HG03342 (cell line): Measurements from ENCODE around the gene MEGF11.
"Not testable (repeated sequence)": the region's sequence is repeated elsewhere in the genome, so short reads cannot be mapped to it uniquely, and the experiment has no call there.

ENCODE experiments used
- ATAC-seq: cut with Tn5 transposase; IDR thresholded peaks from one replicate; pipeline ENCODE4 v1.9.1; 2021; ENCODE audit warnings: mild to moderate bottlenecking, moderate library complexity; ENCODE audit not compliant: unreplicated experiment

Gene MEGF11

DNA sequence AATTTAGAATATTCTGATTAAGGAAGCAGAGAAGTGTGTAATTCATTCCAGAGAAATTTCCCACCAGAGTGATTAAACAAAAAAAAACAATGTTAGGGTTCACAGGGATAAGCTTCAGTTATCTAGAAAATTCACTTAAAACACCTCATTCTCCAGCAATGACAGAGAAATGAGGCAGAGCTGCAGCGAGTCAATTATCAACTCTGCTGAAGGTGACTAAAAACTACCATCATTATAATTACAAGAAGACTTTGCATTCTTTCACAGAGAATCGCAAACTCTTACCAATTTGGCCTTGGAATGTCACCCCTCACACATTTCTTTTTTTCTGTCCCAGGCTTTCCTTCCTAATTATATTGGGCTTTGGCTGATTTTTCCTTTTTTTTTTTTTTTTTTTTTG lies 267.1 kb downstream of the MEGF11 start:
- no peak for ATAC-seq

DNA sequence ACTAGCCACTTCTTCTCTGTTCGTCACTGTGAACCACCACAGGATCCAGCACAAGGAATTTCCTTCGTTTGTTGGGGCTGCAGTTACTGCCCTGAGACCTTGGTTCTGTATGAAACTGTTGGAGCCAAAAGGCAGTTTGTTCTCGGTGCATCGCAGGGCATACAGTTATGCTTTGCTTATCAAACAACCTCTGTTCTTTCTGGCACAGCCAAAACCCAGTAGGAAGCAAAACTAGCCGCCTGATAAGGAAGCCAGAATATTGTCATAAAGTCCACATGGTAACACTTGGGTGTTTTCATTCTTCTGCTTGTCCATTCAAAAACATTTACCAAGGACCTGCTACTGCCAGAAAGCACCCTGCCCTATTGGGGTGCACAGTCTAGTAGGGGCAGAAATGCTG lies 268.2 kb downstream of the MEGF11 start:
- no peak for ATAC-seq

DNA sequence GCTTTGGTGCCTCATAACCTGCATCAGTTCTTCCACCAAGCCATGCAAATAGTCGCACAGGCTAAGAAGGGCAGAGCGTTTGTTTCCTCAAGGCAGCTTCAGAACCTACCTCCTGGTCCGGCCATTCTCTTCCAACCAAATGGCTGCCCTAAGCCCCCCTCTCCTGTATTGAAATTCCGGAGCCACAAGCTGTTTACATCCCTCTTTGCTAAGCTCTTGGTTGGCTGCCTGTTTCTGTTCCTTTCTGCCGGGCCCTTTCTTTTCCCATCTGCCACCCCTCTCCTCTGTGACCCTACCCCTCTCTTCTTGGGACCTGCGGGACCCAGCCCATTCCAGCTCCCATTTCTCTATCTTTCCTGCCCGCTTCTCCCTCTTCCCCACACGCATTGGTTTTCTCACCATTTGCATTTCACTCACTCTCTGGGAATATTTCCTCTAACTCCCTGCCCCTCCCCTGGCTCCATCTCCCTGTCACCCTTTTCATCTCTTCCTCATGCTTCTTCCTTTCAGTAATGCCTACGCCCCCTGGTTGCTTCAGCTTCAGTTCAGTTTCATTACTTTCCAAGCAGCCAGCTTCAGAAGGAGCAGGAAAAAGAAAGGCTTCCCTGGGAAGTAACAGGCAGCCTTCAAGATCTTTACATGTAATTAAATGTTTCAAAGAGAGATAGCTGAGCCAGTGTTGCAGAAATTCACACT lies 270.8 kb downstream of the MEGF11 start:
- no peak for ATAC-seq

DNA sequence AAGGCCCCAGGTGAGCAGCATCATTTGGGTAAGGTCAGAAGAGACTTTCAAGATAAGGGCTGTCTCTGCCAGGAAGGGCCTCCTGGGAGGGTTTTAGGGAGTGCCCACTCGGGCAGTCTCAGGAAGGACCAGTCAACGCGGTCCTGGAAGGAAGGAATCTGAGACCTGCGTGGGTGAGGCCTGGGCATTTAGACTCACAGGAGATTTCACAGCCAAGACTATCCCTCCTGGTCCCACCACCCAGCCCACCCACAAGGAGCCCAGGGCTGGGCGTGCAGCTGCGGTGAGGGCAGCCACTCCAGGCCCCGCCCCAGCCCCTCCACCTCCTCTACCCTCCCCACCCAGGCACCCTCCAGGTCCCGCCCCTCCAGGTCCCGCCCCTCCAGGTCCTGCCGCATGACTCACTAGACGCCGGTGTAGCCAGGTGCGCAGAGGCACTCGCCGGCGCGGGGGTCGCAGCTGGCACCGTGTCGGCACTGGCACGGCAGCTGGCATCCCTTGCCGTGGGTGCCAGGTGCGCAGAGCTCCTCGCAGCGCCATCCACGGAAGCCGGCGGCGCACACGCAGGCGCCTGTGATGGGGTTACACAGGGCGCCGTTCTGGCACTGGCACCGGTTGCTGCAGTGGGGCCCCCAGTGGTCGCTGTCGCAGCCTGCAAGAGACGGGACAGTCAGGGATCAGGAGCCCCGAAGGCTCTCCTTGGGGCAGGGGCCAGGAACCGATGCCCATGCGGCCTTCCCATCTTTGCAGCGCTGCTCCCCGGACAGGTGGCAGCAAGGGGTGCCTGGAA lies 271.5 kb downstream of the MEGF11 start:
- no peak for ATAC-seq

DNA sequence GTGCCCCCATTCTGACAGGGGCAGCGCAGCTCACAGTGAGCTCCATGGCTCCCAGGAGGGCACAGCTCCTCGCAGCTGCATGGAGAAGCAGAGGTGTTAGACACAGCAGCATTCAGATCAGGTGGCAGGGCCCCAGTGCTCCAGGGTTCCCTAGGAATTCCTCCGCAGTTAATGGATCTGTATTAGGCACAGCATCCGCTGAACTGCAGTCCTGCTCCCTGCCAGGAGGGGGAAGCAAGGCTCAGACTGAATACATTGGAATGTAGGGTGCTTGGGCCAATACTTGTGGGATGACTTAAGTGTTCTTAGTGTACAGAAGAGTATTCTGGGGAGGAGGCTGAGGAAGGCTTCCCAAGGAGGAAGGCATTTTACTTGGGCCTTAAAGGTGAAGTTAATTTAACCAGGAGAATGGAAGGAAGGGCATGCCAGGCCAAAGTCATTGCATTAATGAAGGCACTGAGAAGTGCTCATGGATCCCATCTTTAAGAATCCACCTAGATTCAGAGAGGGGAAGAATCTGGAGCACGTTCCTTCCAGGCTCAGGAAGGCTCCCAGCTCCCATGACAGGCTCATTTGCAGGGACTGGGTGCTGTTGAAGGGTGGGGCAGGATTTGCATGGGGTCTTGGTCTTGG lies 272.6 kb downstream of the MEGF11 start:
- no peak for ATAC-seq

DNA sequence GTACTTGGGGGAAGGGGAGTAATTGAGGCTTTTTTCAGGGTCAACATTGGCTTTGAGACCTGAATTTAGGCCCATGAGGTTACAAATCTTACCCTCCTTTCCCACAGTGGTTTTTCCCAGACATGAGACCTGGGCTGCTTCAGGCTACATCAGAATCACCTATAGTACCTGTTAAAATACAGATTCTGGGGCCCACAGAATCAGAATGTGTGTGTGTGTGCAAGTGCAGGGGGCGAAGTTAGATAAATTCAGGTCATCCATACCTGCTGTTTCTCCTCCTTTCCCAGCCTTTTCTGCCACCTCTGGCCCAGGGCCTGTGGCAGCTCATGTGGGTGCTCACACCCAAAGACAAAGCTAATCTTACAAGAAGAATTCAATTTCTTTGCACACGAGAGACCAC lies 273.7 kb downstream of the MEGF11 start:
- no peak for ATAC-seq

DNA sequence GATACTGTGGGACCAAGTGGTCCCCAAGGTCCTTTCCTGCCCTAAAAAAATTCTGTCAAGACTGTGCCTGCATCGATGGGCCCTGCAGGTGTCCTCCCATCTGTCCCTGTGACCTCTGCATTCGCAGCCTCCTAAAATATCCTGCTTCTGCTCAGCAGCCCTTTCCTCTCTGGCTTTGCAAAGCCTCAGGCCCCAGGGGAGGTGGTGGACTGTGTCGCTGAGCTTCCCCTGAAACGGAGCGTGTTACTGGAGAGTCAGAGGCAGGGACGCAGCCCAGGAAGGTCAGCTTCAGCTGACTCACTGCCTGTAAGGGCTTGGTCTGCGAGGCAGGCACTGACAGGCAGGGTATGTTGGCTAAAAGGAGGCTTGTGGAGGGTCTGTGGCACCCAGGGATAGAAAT lies 274.2 kb downstream of the MEGF11 start:
- no peak for ATAC-seq

DNA sequence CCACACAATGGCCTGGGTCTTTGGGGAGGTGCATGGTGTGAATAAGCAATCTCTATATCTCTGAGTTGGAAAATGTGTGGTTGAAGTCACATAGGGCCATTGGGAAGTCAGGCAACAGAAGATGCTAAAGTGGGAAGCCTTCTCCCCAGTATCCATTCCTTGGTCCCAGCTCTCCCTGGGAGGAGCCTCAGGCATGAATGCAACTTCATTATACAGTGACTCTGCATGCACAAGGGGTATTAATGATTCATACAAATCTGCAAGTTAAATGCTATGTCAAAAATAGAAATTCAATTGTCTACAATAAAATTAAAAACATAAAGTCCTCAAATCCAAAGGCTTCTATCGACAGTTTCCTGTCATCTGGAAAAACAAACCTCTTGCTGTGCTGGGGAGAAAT lies 275.4 kb downstream of the MEGF11 start:
- ATAC-seq: no peak

DNA sequence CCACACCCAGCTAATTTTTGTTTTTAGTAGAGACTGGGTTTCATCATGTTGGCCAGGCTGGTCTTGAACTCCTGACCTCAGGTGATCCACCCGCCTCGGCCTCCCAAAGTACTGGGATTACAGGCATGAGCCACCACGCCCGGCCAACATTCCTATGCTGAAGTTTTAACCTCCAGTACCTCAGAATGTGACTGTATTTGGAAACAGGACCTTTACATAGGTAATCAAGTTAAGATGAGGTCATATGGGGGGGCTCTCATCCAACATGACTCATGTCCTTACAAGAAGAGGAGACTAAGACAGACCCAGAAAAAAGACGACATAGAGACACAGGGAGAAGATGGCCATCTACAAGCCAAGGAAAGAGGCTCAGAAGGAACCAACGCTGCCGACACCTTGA lies 277.4 kb downstream of the MEGF11 start:
- ATAC-seq: not testable (repeated sequence)

DNA sequence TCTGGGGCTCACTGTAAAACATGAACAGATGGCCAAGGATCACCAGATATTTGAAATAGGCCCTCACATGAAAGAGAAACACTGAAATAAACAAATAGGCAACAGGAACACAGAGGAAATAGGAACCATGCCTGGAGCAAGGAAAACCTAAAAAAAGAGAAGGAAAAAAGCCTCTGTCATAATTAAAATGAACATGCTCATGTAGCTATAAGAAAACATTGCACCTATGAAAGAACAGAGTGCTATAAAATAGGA lies 281.9 kb downstream of the MEGF11 start:
- ATAC-seq: no peak

DNA sequence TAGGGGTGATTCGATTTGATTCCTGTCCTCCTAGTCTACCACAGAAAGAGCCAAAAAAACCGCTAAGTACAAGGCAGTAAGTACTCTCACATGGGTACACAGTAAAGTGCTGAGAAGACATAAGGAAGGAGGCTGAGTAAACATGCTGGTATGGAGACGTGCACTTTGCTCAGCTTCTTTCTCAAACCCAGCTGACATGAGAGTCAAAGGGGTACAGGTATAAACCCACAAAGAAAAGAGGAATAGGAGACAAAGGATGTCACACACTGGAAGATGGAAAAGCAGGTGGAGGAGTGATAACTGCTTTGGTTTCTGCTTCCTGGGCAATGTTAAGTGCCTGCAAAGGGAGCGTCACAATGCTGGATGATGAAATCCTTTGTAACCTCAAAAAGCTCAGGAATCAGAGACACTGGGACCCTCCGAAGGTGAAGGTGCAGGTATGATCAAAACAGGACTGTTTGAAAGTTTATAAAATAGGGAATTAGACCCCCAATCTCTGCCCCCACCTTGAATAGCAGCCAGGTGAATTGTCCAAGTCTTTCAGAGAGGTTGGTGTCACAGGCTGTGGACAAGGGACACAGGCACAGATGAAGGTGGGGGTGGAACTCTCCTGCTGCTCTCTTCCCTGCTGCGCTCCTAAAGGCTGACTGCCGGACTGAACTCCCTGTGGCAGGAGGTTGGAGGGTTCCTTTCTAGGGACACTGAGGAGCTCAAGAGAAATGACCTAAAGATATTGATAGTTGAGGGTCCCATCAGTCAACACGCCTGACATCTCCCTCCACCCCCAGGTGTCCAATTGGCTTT lies 282.4 kb downstream of the MEGF11 start:
- ATAC-seq: no peak

DNA sequence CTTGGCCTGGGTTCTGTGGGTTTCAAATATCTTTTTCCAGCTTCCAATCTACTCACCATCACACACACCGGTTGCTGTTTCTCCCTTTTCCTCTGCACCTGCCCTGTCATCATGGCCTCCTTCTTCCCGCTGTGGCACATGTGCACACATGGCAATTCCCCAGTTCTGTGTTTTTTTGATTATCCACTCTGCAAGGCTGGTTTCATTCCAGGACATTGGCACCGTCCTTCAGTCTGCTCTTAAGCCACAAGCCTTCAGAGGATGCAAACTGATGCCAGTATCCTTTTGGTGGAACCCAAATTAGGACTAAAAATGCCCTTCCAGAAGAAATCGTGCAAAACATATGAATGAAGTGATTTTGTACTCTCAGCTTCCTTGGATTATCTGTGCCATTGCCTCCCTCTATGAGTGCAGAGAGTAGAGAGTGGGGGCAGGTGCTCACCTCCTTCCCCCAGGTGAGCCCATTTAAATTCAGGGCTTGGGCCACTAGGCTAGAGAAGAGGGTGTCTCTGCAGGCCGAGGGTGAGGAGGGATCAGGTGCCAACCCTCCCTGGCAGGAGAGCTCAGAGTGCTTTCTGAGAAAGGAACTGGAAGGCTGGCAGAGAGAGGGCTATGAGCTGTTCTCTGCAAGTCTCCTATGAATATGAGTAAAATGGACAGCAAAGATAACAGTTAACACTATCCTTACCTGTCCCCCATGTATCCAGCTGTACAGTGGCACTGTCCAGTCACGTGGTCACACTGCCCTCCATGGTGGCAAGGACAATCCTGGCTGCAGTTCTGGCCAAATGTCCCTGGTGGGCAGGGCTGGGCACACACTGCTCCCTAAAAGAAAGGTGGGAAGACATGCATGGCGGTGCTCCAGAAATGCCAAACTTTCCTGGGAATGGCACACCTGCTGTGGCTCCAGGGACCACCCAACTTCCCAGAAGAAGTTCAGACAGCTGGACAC lies 283.4 kb downstream of the MEGF11 start:
- no peak for ATAC-seq

DNA sequence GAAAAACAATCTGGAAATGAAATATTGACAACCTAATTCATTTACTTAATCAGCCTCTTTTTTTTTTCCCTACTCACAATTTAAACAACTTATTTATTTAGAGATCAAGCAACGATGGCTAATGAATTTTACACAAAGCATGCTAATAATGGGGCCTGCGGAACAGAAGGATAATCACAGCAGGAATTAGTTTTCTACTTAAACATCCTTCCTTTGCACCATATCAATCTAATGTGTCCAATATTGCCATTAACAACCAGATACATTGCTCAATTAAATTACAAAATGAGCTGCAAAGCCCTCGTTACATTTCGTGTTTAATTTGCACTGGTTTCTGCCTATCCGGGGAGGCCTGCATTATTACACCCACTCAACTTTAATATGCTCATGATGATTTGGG lies 285.0 kb downstream of the MEGF11 start:
- ATAC-seq: no peak

DNA sequence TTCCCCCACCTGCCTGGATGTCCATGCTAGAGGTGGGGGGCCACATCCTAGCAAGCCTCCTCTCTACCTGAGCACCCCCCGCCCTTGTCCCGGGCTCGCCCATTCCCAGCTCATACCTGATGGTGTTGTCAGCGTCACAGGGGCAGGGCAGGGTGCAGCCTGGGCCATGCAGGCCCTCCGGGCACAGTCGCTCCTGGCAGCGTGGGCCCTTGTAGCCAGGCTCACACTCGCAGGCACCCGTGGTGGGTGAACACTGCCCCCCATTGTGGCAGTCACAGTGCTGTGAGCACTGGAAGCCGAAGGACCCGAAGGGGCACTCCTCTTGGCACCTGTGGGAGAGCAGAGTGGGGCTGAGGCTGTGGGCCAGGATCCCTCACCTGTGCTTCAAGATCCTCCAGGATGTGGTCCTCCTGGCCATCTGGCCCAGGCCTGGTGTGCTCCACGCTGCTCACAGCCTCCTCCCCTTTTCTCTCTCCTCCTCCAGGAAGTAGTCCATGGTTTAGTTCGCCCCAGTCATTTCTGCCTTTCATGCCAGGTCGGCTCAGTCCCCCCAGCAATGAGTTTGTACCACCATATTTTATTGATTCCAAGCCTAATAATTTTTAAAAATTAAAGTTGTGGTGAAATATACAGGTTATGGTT lies 288.6 kb downstream of the MEGF11 start:
- ATAC-seq: no peak

DNA sequence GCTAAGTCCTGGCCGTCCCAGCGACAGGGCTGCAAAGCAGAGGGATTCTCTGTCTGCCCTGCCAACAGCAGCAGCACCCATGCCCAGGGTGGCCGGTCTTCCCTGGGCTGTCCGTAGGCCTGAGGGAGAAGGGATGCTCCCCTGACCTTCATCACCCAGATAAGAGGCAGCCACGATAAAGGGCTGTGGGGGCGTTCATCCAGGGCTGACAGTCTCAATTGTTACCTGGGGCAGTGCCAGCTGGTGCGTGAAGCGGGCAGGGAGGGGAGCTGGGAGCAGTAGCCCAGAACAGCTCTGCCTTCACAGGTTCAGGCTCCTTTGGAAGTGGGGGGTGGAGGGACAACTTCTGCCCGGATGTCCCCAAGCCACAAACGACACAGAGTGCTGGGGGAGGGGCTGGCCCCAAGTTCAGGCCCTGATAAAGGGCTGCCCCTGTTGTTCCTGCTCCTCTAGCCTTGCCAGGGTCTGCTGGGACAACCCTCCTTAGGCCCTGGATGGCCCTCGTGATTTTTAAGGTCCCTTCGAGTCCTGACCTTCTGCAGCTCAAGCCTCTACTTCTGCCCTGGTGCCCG lies 289.6 kb downstream of the MEGF11 start:
- no peak for ATAC-seq

DNA sequence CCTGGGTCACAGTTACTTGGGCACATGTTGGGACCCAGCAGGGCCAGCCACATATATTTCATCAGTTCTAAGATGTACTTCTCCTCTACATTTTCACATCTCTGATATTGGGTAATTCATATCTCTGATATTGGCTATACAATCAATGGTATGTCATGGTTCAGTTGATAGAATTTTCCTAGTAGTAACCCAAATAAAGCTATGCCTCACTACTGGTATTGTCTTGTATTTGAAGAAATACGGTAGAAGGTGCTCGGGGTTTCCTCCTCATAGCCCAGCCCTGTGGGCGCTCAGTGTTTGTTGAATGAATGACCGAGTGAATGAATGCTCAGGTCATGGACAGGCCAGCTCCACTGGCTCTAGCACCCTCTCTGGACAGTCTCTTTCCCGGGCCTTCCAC lies 290.2 kb downstream of the MEGF11 start:
- no peak for ATAC-seq

DNA sequence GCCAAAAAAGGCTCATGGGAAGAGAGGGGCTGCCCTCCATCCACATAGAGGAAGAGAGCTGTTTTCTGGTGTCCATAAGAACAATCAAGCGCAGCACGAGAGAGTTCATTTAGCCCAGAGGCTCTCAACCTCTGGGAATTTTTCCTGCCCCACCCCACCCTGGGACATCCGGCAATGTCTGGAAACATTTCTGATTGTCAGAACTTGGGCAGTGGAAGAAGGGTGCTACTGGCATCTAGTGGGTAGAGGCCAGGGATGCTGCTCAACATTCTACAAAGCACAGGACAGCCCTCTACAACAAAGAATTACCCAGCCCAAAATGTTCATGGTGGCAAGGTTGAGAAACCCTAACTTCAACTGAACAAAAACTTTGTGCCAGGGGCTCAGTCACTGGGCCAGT lies 291.4 kb downstream of the MEGF11 start:
- ATAC-seq: no peak

DNA sequence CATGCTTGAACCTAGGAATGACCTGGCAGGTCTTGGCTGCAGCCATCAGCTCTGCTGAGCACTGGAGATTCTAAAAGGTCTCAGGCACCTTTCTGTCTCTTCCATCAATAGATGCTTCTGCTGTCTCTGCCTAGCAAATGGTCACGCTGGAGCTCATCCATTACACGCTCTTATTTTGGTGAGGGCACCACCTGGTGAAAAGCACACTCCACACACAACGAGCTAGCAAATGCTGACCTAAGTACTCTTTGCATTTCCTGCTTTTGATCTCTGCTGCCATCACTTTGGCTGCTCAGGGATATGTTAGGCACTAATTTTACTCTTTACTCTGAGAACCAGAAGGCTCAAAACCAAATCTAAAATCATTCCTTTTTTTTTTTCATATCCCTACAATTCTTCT lies 293.0 kb downstream of the MEGF11 start:
- ATAC-seq: no peak

DNA sequence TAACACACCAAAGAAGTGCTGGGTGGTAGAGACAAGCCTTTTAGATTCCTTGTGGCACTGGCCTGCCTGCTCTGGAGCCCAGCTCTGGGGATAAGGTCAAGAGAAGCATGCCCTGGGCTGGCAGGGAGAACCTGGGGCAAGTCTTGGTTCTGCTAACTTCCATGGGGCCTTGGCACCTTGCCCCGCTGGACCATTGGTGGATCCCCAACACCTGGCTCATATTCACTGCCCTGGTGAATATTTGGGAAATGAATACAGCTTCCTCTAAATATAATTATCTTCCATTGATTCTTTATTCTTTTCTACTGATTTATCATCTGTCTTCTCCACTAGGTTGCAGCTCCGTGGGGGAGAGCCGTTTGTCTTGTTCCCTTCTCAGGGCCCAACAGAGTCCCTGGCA lies 294.7 kb downstream of the MEGF11 start:
- ATAC-seq: no peak

DNA sequence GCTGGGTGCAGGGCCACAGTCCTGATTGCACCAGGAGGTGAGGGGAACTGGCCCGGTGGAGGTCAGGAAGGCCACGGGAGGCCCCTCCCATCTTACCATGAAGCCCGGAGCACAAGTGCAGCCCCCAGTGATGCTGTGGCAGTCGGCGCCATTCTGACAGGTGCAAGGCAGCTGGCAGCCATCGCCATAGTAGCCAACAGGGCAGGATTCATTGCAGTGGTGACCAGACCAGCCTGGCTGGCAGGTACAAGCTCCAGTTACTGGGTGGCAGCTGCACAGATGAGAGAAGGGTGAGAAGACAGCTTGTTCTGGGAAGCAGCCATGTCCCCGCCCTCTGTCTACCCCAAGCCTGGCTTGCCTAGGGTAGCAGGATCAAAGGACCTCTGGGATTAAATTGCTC lies 296.1 kb downstream of the MEGF11 start:
- no peak for ATAC-seq
